HG02981 (cell line): ENCODE measurements around the gene ALDH9A1.
"Not testable (repeated sequence)": the region's sequence is repeated elsewhere in the genome, so short reads cannot be mapped to it uniquely, and the experiment has no call there.

Source experiments
- ATAC-seq: cut with Tn5 transposase; IDR thresholded peaks from one replicate; pipeline ENCODE4 v1.9.1; 2021; ENCODE audit warnings: mild to moderate bottlenecking, moderate library complexity; ENCODE audit not compliant: unreplicated experiment

Gene ALDH9A1

GRCh38 chr1:165647517-165647916 is 50.8 kb downstream of the ALDH9A1 start:
- no peak for ATAC-seq

DNA sequence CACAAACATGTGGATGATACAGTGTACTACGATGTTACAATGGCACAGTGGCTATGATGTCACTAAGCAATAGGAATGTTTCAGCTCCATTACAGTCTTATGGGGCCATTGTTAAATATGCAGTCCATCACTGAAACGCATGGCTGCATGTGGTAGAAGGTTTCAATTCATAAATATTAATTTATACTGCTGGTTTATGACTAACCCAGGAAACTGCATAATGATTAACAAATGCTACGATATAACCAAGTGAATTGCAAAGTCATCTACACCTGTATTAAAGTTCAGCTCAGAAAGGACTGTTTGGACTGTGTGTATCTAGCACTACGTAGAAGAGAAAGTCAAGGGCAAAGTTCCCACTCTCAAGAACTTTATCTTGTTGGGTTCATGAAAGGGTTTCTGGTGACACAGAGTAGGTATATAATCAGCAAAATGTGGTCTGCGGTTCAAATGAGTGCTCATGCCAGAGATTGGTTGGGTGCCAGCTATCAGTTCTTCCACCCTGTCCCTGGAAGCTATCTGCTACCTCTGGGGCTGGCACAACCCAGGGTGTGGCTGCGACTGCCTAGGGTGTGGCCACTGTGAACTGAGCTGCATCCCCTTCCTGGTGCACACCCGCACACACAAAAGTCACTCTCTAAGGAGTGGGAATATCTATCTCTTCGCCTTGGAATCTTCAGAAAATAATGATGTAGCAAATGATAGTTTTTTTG is 52.6 kb downstream of the ALDH9A1 start:
- peak; percentile 52 for ATAC-seq

- no peak for ATAC-seq
Observed at GRCh38 chr1:165644064-165644735, 54.2 kb downstream of the ALDH9A1 start.

GRCh38 chr1:165641231-165641987 is 57.0 kb downstream of the ALDH9A1 start:
- ATAC-seq: no peak

- ATAC-seq: peak; percentile 46
Observed at GRCh38 chr1:165639821-165640623, 58.3 kb downstream of the ALDH9A1 start.

GRCh38 chr1:165638211-165638610 is 60.2 kb downstream of the ALDH9A1 start:
- ATAC-seq: not testable (repeated sequence)

- ATAC-seq: no peak
Observed at GRCh38 chr1:165637427-165637826, 60.9 kb downstream of the ALDH9A1 start.

DNA sequence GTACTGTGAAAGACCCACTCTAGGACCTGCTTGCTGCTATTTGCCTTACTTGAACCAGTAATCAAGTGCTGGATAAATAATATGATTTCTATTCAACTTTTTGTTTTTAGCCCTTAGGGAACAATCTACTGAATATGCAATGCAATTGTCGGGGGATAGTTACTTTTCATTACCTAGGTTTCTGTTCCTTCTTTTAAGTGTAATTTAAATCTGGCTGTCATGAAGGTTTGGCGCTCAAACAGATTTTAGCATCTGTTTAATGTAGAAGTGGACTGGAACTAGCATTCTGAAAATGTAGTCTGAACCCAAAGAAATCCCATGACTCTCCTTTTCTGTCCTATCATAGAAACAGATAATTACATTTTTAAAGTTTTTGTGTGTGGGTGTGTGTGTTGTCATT is 62.5 kb downstream of the ALDH9A1 start:
- no peak for ATAC-seq

DNA sequence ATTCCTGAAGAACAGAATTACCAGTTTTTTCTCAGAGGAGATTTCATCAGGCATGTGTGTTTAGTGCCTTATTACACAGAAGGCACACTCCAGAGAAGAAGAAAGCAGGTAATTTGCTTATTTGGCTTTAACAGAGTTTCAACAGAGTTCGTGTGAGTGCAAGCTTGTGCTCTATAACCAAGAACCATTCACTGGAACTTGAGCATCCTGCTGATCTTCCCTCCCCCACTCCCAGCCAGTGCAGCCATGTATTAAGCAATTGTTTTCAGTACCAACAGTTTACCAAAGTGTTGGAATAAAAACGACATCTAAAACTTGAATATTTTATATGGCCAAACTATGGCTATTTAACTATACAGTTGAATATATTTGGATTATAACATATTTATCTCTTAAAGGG is 63.0 kb downstream of the ALDH9A1 start:
- no peak for ATAC-seq

DNA sequence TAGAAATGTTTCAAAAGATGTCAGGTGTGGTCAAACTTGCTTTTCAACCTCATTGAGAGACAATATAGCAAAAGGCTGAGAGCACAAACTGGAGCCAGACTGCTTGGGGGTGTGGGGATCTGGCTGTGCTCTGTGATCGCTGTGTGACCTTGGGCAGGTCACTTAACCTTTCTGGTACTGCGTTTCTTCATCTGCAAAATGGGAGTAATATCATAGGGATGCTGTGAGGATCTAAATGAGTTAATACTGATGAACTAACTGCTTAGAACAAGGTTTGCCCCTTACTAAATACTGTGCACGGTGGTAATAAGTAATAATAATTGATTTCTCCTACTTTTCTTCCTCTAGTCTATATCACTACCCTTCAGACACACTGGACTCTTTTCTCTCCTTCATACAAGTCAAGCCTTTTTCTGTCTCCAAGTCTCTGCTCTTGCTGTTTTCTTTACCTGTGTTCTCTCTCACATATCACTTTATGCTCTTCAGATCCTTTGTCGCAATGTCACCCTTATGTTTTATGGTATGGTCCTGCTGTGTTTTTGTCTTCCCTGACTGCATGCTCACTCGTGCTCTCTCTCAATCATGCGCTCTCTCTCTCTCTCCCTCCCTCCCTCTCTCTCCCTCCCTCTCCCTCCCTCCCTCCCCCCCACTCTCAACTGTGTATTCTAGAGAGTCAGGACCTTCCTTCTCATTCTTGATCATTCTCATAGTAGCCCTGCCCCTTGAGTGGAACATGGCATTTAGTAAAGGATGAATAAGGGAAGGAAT is 64.0 kb downstream of the ALDH9A1 start:
- ATAC-seq: no peak

GRCh38 chr1:165633614-165634013 is 64.7 kb downstream of the ALDH9A1 start:
- ATAC-seq: no peak

GRCh38 chr1:165632491-165632890 is 65.9 kb downstream of the ALDH9A1 start:
- no peak for ATAC-seq

DNA sequence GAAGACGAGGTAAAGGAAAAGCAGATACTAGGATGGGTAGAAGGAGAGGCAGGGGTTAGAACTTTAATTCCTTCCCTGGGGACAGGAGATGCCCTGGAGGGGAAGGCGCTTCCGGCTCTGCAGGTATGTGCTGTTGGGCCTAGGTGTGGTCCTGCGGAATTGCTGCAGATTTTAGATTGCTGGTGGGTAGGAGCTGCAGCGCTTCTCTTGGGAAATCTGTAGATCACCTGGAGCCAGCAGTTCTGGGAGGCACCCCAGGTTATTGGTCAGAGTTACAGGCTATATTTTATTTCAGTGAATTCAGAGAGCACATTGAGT is 66.3 kb downstream of the ALDH9A1 start:
- ATAC-seq: no peak

- peak; percentile 33 for ATAC-seq
Observed at GRCh38 chr1:165631342-165632151, 66.8 kb downstream of the ALDH9A1 start.

GRCh38 chr1:165630629-165631341 is 67.6 kb downstream of the ALDH9A1 start, which contains the start of gene MGST3:
MGST3 (plus strand) TSS chr1:165631234; CDS start chr1:165649848, 18,614 bp downstream.
- peak; percentile 82 for ATAC-seq

GRCh38 chr1:165629848-165630628 is 68.3 kb downstream of the ALDH9A1 start:
- no peak for ATAC-seq

GRCh38 chr1:165629151-165629550 is 69.2 kb downstream of the ALDH9A1 start:
- no peak for ATAC-seq
